Trophoblast cell (in vitro differentiated cells and primary cell): ENCODE data around the gene SLC38A11.
A peak's percentile ranks its signal among the peaks of the same experiment; 100 is the strongest.

Experiments used
- DNase-seq, 2 donors: peaks; one replicate each; pipeline ENCODE4 v3.0.0-alpha.2; 2016
- H2AFZ ChIP-seq: 2 replicates; pipeline ENCODE4 v1.6.1; 2013; ENCODE audit warnings: low read length, moderate library complexity, mild to moderate bottlenecking; ENCODE audit not compliant: insufficient read depth, poor library complexity
- H2AK5ac ChIP-seq: 2 replicates; pipeline ENCODE4 v1.6.1; 2013; ENCODE audit warnings: mild to moderate bottlenecking, low read length
- H2BK120ac ChIP-seq: 2 replicates; pipeline ENCODE4 v1.6.1; 2013; ENCODE audit warnings: low read length, mild to moderate bottlenecking, moderate library complexity; ENCODE audit not compliant: insufficient read depth, poor library complexity
- H2BK12ac ChIP-seq: 2 replicates; pipeline ENCODE4 v1.6.1; 2013; ENCODE audit warnings: mild to moderate bottlenecking, low read length, moderate library complexity
- H2BK5ac ChIP-seq: 2 replicates; pipeline ENCODE4 v1.6.1; 2013; ENCODE audit warnings: low read length, low read depth, moderate library complexity, mild to moderate bottlenecking; ENCODE audit not compliant: poor library complexity
- H3K14ac ChIP-seq: 2 replicates; pipeline ENCODE4 v1.6.1; 2013; ENCODE audit warnings: mild to moderate bottlenecking, low read length
- H3K18ac ChIP-seq: 2 replicates; pipeline ENCODE4 v1.6.1; 2013; ENCODE audit warnings: mild to moderate bottlenecking, low read length
- H3K23ac ChIP-seq: 2 replicates; pipeline ENCODE4 v1.6.1; 2013; ENCODE audit warnings: low read length
- H3K27ac ChIP-seq: 2 replicates; pipeline ENCODE4 v1.5.1; 2013; ENCODE audit warnings: low read depth, mild to moderate bottlenecking, inconsistent platforms, low read length, moderate library complexity
- H3K27me3 ChIP-seq: 2 replicates; pipeline ENCODE4 v1.6.1; 2013; ENCODE audit warnings: inconsistent platforms, mild to moderate bottlenecking, low read length, moderate library complexity; ENCODE audit not compliant: insufficient read depth
- H3K36me3 ChIP-seq, 2 experiments: 1 replicate in 1 of 2; 2 replicates in 1 of 2; pipeline ENCODE4 v1.6.1; 2013; ENCODE audit warnings: low read length in 2 of 2, mild to moderate bottlenecking in 2 of 2, moderate library complexity in 1 of 2; ENCODE audit not compliant: insufficient read depth in 2 of 2, control insufficient read depth in 1 of 2
- H3K4ac ChIP-seq: 2 replicates; pipeline ENCODE4 v1.6.1; 2013; ENCODE audit warnings: low read depth, mild to moderate bottlenecking, low read length, moderate library complexity
- H3K4me1 ChIP-seq, 2 experiments: 1 replicate in 1 of 2; 2 replicates in 1 of 2; pipeline ENCODE4 v1.6.1; 2013; ENCODE audit warnings: low read length in 2 of 2, mild to moderate bottlenecking in 2 of 2, moderate library complexity in 1 of 2; ENCODE audit not compliant: insufficient read depth in 2 of 2, control insufficient read depth in 1 of 2
- H3K4me2 ChIP-seq: 2 replicates; pipeline ENCODE4 v1.6.1; 2013; ENCODE audit warnings: inconsistent platforms, mild to moderate bottlenecking, low read length, moderate library complexity
- H3K4me3 ChIP-seq: 2 replicates; pipeline ENCODE4 v1.5.1; 2013; ENCODE audit warnings: mild to moderate bottlenecking, low read depth, low read length, inconsistent platforms
- H3K79me1 ChIP-seq: one replicate; pipeline ENCODE4 v1.6.1; 2013; ENCODE audit warnings: low read length
- H3K79me2 ChIP-seq: 2 replicates; pipeline ENCODE4 v1.6.1; 2013; ENCODE audit warnings: low read length, mild to moderate bottlenecking; ENCODE audit not compliant: control insufficient read depth, insufficient read depth, poor library complexity
- H3K9ac ChIP-seq: 2 replicates; pipeline ENCODE4 v1.6.1; 2013; ENCODE audit warnings: mild to moderate bottlenecking, low read length
- H3K9me3 ChIP-seq: 2 replicates; pipeline ENCODE4 v1.6.1; 2013; ENCODE audit warnings: low read depth, mild to moderate bottlenecking, control low read depth, inconsistent platforms, low read length; ENCODE audit not compliant: insufficient read depth
- H4K12ac ChIP-seq: 2 replicates; pipeline ENCODE4 v1.6.1; 2013; ENCODE audit warnings: low read depth, mild to moderate bottlenecking, low read length, moderate library complexity
- H4K8ac ChIP-seq: 2 replicates; pipeline ENCODE4 v1.6.1; 2013; ENCODE audit warnings: low read depth, mild to moderate bottlenecking, low read length, moderate library complexity
- H4K91ac ChIP-seq: one replicate; pipeline ENCODE4 v1.6.1; 2013; ENCODE audit warnings: low read depth, mild to moderate bottlenecking, low read length, moderate library complexity
- WGBS: extraction: QIAGEN DNeasy Blood & Tissue Kit; methylation state at CpG from one replicate; pipeline ENCODE4 v1.1.7; 2013; ENCODE audit warnings: missing lambda C conversion rate; ENCODE audit not compliant: insufficient read length, insufficient coverage; ENCODE audit errors: extremely low coverage; 5-methylcytosine and 5-hydroxymethylcytosine counted together

The SLC38A11 gene

DNA sequence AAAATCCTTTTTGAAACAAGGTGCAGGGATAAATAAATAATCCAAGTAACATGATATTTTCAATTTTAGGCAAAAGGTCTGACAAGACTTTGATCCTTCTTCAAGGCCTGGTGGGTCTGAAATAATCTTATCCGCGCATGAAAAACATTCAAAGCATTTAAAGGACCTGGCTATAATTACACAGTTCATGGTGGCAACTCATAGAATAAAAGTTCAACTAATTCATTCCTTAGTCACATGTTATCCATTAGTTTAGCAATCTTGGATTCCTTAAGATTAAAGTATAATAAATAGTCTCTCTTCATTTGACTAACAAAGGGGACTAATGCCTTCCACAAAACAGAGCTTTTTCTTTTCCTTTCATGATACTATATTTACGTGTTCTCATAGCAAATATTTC is 21.0 kb upstream of the SLC38A11 start:
- Histone ChIP-seq H3K4me1 (no peaks in the 10 kb centered on the region), H3K4me2 (no peak overlapping the region)

DNA sequence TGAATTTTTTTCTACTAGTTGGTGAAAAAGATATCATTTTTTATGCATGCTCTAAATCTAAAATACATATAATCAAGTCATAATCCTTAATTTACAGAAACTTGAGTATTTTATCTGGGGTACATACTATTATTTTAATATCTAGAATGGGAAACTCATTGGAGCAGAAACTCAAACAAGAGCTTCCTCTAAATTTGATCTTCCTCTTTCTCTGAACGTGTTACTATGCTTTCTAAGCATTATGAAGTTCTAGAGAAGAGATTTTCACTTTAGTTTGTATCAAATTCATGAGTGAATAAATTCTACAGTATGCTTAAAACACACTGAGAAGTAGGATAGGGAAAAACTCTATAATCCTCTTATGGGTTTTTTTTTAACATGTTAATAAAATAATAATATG is 20.6 kb upstream of the SLC38A11 start:
- H3K14ac ChIP-seq = no peak overlapping the region
- H3K79me1 ChIP-seq = no peaks in the 10 kb centered on the region
- no peak overlapping the region for H2AK5ac ChIP-seq
- H3K9me3 ChIP-seq = no peaks in the 10 kb centered on the region
- no peak overlapping the region for H2BK12ac ChIP-seq
- H3K79me2 ChIP-seq = no peaks in the 10 kb centered on the region
- no CpG with 5 or more reads among the region's 1 CpG for WGBS
- no peak overlapping the region for H4K91ac ChIP-seq
- no peak overlapping the region for H3K4me2 ChIP-seq
- H3K36me3 ChIP-seq = no peaks in the 10 kb centered on the region
- H2BK120ac ChIP-seq = no peak overlapping the region
- H3K4me1 ChIP-seq = no peaks in the 10 kb centered on the region
- H3K23ac ChIP-seq = no peak overlapping the region
- H3K4me3 ChIP-seq = no peak overlapping the region
- H3K4ac ChIP-seq = no peak overlapping the region
- no peak overlapping the region for H4K12ac ChIP-seq
- H4K8ac ChIP-seq = no peak overlapping the region
- no peak overlapping the region for H3K18ac ChIP-seq
- no peak overlapping the region for H3K27ac ChIP-seq
- no peak overlapping the region for H2AFZ ChIP-seq
- DNase-seq = no peak
- H3K27me3 ChIP-seq = no peaks in the 10 kb centered on the region
- no peak overlapping the region for H3K9ac ChIP-seq
- no peak overlapping the region for H2BK5ac ChIP-seq

More for the DNA sequence above, 21.0 kb upstream of the SLC38A11 start:
- Histone ChIP-seq H3K27me3 (no peaks in the 10 kb centered on the region), H3K4ac (no peak overlapping the region), H3K36me3 (no peaks in the 10 kb centered on the region), H2BK12ac (no peak overlapping the region), H3K18ac (no peak overlapping the region), H3K9me3 (no peaks in the 10 kb centered on the region), H4K91ac (no peak overlapping the region), H3K14ac (no peak overlapping the region), H3K9ac (no peak overlapping the region), H2BK120ac (no peak overlapping the region), H3K27ac (no peak overlapping the region), H4K8ac (no peak overlapping the region), H2BK5ac (no peak overlapping the region), H3K79me2 (no peaks in the 10 kb centered on the region), H4K12ac (no peak overlapping the region), H2AK5ac (no peak overlapping the region), H2AFZ (no peak overlapping the region), H3K4me3 (no peak overlapping the region), H3K23ac (no peak overlapping the region), H3K79me1 (no peaks in the 10 kb centered on the region)
- WGBS = no CpG with 5 or more reads among the region's 3 CpGs
- peak in 1 of 2 donors; percentile 47 for DNase-seq

DNA sequence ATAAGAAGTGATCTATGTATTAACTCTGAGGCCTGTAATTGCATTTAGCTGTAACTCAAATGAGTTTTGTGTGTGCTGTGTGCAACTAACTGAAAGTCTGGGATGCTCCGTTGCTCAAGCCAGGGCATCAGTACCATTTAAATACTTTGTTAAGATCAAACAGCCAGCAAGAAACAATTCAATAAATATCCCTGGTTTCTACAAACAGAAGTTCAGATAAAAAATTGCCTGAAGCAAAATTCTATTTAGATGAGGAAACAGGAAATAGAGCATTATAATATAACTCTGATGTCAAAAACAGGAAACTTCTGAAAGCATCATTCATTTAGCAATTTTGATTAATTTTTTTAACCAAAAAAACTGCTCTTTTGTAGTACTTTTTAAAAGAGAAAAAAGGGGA is 18.9 kb upstream of the SLC38A11 start:
- H4K91ac ChIP-seq = no peak overlapping the region
- no peak overlapping the region for H3K4me3 ChIP-seq
- H3K14ac ChIP-seq = no peak overlapping the region
- no peaks in the 10 kb centered on the region for H3K36me3 ChIP-seq
- H2BK12ac ChIP-seq = no peak overlapping the region
- H2AK5ac ChIP-seq = no peak overlapping the region
- no peak overlapping the region for H2AFZ ChIP-seq
- no peak overlapping the region for H2BK120ac ChIP-seq
- DNase-seq = peak in 1 of 2 donors; percentile 58
- no peaks in the 10 kb centered on the region for H3K4me1 ChIP-seq
- no CpG with 5 or more reads among the region's 1 CpG for WGBS
- no peak overlapping the region for H3K4ac ChIP-seq
- H3K18ac ChIP-seq = no peak overlapping the region
- no peak overlapping the region for H3K23ac ChIP-seq
- no peak overlapping the region for H2BK5ac ChIP-seq
- no peak overlapping the region for H3K27ac ChIP-seq
- no peak overlapping the region for H4K12ac ChIP-seq
- no peaks in the 10 kb centered on the region for H3K79me1 ChIP-seq
- no peaks in the 10 kb centered on the region for H3K79me2 ChIP-seq
- no peak overlapping the region for H4K8ac ChIP-seq
- no peak overlapping the region for H3K4me2 ChIP-seq
- no peaks in the 10 kb centered on the region for H3K27me3 ChIP-seq
- no peak overlapping the region for H3K9ac ChIP-seq
- no peaks in the 10 kb centered on the region for H3K9me3 ChIP-seq

DNA sequence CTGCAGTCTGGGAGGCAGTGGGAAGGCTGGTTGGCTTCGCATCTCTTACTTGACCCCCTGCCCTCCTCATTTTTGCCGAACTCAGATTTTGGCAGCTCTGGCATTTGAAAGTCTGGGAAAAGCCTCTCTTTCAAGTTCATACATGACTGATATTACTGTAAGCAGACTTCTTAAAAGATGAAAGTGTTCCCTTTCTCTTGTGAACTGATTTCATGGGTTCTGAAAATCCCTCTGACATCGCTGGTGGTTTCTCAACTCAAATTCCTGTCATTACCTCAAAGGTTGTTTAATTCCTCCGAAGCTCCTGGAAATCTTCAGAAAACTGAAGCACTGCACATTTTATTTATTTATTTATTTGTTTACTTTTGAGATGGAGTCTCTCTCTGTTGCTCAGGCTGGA is 16.9 kb upstream of the SLC38A11 start:
- no peak overlapping the region for H3K18ac ChIP-seq
- no peaks in the 10 kb centered on the region for H3K79me2 ChIP-seq
- H4K12ac ChIP-seq = no peak overlapping the region
- H4K8ac ChIP-seq = no peak overlapping the region
- peaks cover 2% of the 10 kb centered on the region for H3K9me3 ChIP-seq
- H3K4me2 ChIP-seq = no peak overlapping the region
- peak in 1 of 2 donors; percentile 14 for DNase-seq
- no peaks in the 10 kb centered on the region for H3K36me3 ChIP-seq
- H3K4me1 ChIP-seq = peaks cover 0 to 4% of the 10 kb centered on the region in 2 experiments
- H3K4me3 ChIP-seq = no peak overlapping the region
- H3K4ac ChIP-seq = no peak overlapping the region
- no peak overlapping the region for H3K27ac ChIP-seq
- no peak overlapping the region for H2BK12ac ChIP-seq
- no peak overlapping the region for H2AK5ac ChIP-seq
- no peak overlapping the region for H3K23ac ChIP-seq
- H4K91ac ChIP-seq = no peak overlapping the region
- H3K9ac ChIP-seq = no peak overlapping the region
- WGBS = no CpG with 5 or more reads among the region's 4 CpGs
- H3K14ac ChIP-seq = no peak overlapping the region
- no peak overlapping the region for H2BK120ac ChIP-seq
- H2BK5ac ChIP-seq = no peak overlapping the region
- no peaks in the 10 kb centered on the region for H3K27me3 ChIP-seq
- H3K79me1 ChIP-seq = peaks cover 5% of the 10 kb centered on the region
- no peak overlapping the region for H2AFZ ChIP-seq
